DMS114 treated with DMSO at 0.1 percent for 48 hours (cell line): Measurements from ENCODE around the gene CCDC124.

Source experiments
- DNase-seq: peaks from one replicate; lab custom pipeline; 2025; ENCODE audit not compliant: unreplicated experiment; lab: John Stamatoyannopoulos, UW

The CCDC124 gene

GRCh38 chr19:17933414-17934129 lies 757 bp downstream of the CCDC124 start:
- DNase-seq: no peak

DNA sequence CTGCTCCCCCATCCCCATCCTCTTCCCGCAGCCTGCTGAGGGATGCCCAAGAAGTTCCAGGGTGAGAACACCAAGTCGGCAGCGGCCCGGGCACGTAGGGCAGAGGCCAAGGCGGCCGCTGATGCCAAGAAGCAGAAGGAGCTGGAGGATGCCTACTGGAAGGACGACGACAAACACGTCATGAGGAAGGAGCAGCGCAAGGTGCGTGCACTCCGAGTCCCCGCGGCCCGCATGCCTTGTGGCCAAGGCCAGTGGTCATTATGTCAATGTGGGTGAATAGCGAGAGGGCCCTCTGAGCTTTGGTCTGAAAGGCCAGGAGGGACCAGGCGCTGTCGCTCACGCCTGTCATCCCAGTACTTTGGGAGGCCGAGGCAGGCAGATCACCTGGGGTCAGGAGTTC lies 3.6 kb downstream of the CCDC124 start:
- DNase-seq: no peak

- no peak for DNase-seq
These were observed 4.6 kb downstream of the CCDC124 start for GRCh38 chr19:17937371-17937900.

GRCh38 chr19:17938092-17938845 lies 5.5 kb downstream of the CCDC124 start:
- DNase-seq: peak; percentile 46

DNA sequence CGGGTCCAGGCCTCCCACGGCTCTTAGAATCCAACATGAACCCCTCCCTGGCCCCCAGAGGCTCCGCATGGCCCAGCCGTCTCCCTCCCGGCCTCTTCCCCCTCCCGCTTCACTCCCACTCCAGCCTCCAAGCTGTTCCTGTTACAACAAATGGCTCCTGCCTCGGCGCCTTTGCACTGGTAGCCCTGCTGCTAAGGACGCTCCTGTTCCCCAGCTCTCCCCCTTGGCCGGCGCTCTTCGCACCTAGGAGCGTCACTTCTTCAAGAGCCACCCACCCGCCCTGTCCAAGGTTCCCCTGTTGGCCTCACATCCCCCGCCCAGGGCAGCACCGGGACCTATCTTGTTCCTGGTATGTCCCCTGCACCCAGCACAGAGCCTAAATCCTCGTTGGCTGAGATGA lies 9.4 kb downstream of the CCDC124 start:
- no peak for DNase-seq

DNA sequence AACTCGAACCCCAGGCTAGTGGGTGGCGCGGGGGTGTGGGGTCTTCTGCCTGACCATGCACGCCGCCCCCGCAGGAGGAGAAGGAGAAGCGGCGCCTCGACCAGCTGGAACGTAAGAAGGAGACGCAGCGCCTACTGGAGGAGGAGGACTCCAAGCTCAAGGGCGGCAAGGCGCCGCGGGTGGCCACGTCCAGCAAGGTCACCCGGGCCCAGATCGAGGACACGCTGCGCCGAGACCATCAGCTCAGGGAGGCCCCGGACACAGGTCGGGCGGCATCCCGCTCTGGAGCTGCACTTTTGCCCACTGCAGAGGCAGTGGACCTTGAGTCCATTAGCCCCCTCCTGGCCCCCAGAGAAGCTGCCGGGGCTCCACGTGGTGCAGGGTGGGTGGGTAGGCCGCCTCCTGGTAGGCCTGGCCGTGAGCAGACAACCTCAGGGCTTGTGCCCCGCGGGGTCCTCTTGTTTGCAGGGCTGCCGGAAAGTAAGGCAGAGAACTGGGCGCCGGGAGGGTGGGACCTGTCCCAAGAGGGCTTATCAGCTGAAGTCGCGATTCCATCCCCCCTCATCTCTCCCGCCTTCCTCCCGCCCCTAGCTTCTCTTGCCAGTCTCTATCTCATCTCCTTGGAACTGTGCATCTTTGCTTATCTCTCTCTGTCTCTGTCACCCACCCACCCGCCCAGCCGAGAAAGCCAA lies 9.9 kb downstream of the CCDC124 start:
- no peak for DNase-seq

- no peak for DNase-seq
These were observed 10.7 kb downstream of the CCDC124 start for GRCh38 chr19:17943274-17944221.

GRCh38 chr19:17944301-17944700 lies 11.5 kb downstream of the CCDC124 start:
- no peak for DNase-seq

DNA sequence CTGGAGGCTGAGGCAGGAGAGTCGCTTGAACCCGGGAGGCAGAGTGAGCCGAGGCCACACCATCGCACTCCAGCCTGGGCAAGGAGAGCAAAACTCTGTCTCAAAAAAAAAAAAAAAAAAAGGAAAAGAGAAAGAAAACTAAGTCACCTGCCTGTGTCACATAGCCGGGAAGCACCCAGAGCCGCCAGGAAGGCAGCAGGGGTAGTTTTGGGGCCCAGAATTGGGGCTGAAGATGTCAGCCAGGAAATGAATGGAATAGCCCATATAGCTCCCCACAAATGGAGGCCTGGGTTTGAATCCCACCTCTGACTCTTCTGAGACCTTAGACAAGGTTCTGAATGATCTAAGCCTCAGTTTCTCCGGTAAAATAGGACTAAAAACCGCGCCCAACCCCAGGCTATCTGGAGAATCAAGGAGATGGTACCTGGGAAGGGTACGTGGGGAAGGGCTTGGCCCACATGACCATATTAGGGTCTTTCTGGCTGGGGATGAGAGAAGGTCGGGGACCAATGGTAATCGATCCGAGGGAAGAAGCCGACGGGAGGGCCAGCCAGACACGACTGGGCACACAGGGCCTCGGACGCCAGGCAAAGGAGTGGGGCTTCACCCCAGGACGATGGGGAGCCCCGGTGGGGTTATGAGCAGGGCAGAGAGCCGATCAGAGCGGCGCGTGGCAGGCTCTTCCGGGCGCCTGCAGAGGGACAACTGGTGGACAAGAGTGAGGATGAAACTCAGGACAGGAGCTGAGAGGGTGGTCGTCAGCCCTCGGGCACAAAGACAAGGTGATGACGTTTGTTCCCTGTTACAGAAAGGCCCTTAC lies 14.4 kb downstream of the CCDC124 start:
- no peak for DNase-seq

DNA sequence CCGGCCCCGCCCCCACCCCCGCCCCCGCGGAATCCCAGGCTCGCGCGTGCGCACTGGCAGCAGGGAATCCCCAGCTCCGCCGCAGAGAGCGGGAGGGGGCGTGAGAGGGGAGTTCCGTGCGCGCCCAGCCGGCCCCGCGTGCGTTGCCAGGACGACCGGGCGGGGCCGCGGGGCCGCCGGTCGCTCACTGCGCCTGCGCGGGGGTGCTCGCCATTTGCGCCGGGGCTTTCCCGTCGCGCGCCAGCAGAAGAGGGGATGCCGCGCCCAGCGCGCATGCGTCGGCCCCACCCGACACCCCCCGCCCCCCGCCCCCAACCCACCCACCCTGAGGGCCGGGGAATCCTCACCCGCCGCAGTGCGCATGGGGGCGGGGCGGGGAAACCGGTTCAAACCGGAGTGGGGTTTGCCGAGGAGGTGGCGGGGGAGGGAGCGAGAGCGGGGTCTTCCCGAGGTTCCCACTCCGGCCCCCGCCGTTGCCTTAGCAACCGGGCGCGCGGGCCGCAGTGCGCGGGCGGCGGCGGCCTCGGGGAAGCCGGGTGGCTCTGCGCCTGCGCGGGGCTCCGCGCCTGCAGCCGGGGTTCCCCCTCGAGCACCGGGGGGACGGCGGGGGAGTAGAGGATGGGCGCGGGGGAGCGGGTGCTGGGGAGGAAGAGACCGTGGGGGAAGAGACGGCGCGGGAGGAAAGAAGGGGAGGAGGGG lies 15.1 kb downstream of the CCDC124 start:
- peak; percentile 90 for DNase-seq

- no peak for DNase-seq
These were observed 15.7 kb downstream of the CCDC124 start for GRCh38 chr19:17948514-17948900.

GRCh38 chr19:17948931-17949930 lies 16.4 kb downstream of the CCDC124 start:
- DNase-seq: no peak

- no peak for DNase-seq
These were observed 17.1 kb downstream of the CCDC124 start for GRCh38 chr19:17949956-17950309.

DNA sequence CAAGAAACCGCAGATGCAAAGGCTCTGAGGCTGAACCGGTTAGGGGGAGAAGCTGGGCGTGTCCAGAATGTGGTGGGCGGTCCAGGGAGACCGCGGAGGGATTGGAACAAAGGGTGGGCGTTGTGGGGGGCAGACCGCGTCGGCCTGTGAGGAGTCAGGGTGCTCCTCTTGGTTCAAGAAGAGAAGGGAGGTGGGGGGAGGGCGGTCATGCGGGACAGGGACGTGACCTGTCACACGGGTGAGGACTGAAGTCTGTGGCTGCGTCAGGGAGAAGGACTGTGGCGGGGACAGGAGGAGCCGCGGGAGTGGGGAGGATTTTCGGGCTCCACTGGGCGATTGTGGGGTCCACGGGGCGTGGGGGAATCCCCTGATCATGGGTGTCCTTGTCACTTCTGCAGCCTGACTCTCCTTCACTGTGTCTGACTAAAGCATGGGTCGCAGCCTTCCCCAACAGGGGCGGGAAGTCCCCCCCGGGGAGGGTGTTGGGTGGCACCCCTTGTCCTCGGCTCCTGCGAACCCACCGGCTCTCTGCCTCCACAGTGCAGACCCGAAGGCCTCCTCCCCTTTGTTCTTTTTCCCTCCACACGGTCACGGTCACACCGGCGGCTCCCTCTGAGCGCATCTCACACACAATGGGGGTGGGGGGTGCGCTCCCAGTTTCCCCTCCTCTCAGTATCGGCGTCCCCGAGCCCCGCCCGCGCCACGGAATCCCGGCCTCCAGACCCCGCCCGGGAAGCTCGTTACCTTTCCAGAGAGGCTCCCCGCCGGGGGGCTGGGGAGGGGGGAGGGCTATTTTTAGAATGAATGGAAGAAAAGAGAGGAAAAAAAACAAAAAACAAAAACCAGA lies 17.7 kb downstream of the CCDC124 start:
- peak; percentile 32 for DNase-seq

GRCh38 chr19:17951157-17951989 lies 18.6 kb downstream of the CCDC124 start:
- no peak for DNase-seq
